Transverse colon (tissue), 4 donors: ENCODE results near the gene DIS3L2. TPM values are rescaled to one million over a fixed set of nuclear protein-coding genes. Genes with fewer than 3 reads are reported as not detected.

Experiments used
- DNase-seq: peaks from one replicate; pipeline ENCODE4 v3.0.0-alpha.2; 2019
- H3K27ac ChIP-seq, 4 donors: fragments of 200-600 bp; sonication (generic); 2 replicates each; pipeline ENCODE4 v1.5.1; 2016 to 2018; ENCODE audit warnings: inconsistent platforms in 4 of 4
- H3K27me3 ChIP-seq: fragments of 200-600 bp; sonication (generic); 2 replicates; pipeline ENCODE4 v1.5.1; 2017; ENCODE audit warnings: inconsistent platforms
- H3K36me3 ChIP-seq, 4 donors: fragments of 200-600 bp; sonication (generic); 2 replicates each; pipeline ENCODE4 v1.5.1; 2017 to 2019; ENCODE audit warnings: inconsistent platforms in 4 of 4
- H3K4me1 ChIP-seq, 4 donors: fragments of 200-600 bp; sonication (generic); 2 replicates each; pipeline ENCODE4 v1.5.1; 2017 to 2020; ENCODE audit warnings: inconsistent platforms in 4 of 4
- H3K4me3 ChIP-seq, 4 donors: fragments of 200-600 bp; sonication (generic); 1 replicate in 1 of 4; 2 replicates in 3 of 4; pipeline versions ENCODE4 v1.5.1 to v1.6.1; 2017 to 2019; ENCODE audit warnings: inconsistent platforms in 4 of 4
- H3K9me3 ChIP-seq, 2 donors: fragments of 200-600 bp; sonication (generic); 2 replicates each; pipeline ENCODE4 v1.5.1; 2017 to 2019; ENCODE audit warnings: inconsistent platforms in 2 of 2
- CTCF ChIP-seq, 5 experiments: fragments of 200-600 bp in 3 of 5; fragments of 450-650 bp in 2 of 5; sonication (generic) in 3 of 5; IDR thresholded peaks; 1 replicate in 2 of 5; 2 replicates in 3 of 5; pipeline ENCODE4 v1.5.1; 2016 to 2017; ENCODE audit warnings: antibody characterized with exemption in 5 of 5, inconsistent platforms in 3 of 5, mild to moderate bottlenecking in 2 of 5, moderate library complexity in 1 of 5
- EP300 ChIP-seq: sonication (generic); formaldehyde crosslinking; IDR thresholded peaks from one replicate; pipeline ENCODE4 v1.6.1; 2017; ENCODE audit warnings: antibody characterized with exemption, low read depth
- POLR2A ChIP-seq: fragments of 450-650 bp; IDR thresholded peaks from one replicate; pipeline ENCODE4 v1.6.1; 2016; ENCODE audit warnings: antibody characterized with exemption, mild to moderate bottlenecking, moderate library complexity
- POLR2AphosphoS5 ChIP-seq, 3 donors: sonication (generic); formaldehyde crosslinking; IDR thresholded peaks; one replicate each; pipeline ENCODE4 v1.6.1; 2016; ENCODE audit warnings: antibody characterized with exemption in 3 of 3
- WGBS, 2 donors: methylation state at CpG; one replicate each; pipeline ENCODE4 v1.1.5; 2018; ENCODE audit warnings: low coverage in 1 of 2; 5-methylcytosine and 5-hydroxymethylcytosine counted together
- in situ Hi-C, 4 donors: fragments of 200-750 bp; cut with MboI; loops; one replicate each; pipeline versions ENCODE4 v1.15.0 to v1.15.1; 2017; ENCODE audit warnings: low sequenced_read_pairs in 3 of 4, low pct_ligation_motif_present in 1 of 4, low pct_unique_long_range_greater_than_20kb in 1 of 4
- intact Hi-C: fragments of 100-400 bp; cut with DNase I; formaldehyde crosslinking; loops from one replicate; pipeline ENCODE4 v1.15.1; 2023; ENCODE audit warnings: low total_unique reads
- total RNA-seq, 4 donors: library from RNA; depleted of rRNA; stranded (reverse); fragments of >200 nt; gene quantifications; one replicate each; pipeline ENCODE4 v1.1.0, GENCODE V29; 2016

Gene DIS3L2
- total RNA-seq, 4 donors from 2014 or later = 24.7 to 99.9 (median 51.2) TPM

DNA sequence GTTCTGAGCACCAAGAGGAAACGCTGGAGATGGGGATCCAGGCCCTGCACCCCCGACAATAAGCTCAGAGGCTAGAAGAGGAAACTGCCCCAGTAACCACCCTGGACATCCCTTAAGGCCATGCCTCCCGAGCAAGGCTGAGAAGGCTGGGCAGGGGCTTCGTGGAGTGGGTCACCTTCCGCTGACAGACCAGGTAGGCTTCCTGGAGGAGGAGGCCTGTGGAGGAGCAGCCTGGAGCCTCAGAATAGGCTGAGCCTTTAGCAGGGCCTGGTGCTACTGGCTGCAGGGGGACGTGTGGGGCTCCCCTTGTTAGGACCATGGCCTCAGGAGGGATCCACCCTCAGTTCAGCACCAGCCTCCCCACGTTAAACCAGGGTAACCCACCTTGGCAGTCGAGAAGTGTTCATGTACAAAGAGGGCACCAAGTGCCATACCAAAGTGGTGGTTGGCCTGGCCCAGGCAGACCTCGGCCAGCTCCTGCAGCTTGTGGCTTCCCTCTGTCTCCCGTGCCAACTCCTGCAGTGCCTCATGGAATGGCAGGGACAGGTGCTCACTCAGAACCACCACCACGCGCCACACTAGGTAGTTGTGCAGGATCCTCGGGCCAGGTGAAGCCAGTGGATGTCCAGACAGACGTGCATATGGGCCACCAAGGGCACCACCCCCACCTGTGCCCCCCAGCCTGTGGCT, 388.6 kb downstream of the DIS3L2 start:
- H3K27ac ChIP-seq = no peak overlapping the region
- intact Hi-C loops = no loop called here
- in situ Hi-C loops = loop anchor here in 1 of 4 donors (10.0 kb wide), 1 partner anchor 85 kb away; no protein-coding TSS in a partner anchor
- TF ChIP-seq POLR2AphosphoS5 (IDR thresholded peaks at IDR 0.05) = no peak
- TF ChIP-seq POLR2A = no peak
- no peak for TF ChIP-seq CTCF (IDR thresholded peaks at IDR 0.05)
- TF ChIP-seq EP300 = no peak
- DNase-seq = no peak
- H3K4me3 ChIP-seq = no peak overlapping the region
- WGBS, 2 donors = 62% methylated on average over 9 of the region's 14 CpGs; no CpG with 5 or more reads in 1 of the 2 donors
- peaks cover 53% of the 10 kb centered on the region for H3K27me3 ChIP-seq
- peaks cover 0 to 26% (median 18%) of the 10 kb centered on the region in 4 donors for H3K4me1 ChIP-seq
- H3K36me3 ChIP-seq = no peaks in the 10 kb centered on the region
- no peaks in the 10 kb centered on the region for H3K9me3 ChIP-seq

DNA sequence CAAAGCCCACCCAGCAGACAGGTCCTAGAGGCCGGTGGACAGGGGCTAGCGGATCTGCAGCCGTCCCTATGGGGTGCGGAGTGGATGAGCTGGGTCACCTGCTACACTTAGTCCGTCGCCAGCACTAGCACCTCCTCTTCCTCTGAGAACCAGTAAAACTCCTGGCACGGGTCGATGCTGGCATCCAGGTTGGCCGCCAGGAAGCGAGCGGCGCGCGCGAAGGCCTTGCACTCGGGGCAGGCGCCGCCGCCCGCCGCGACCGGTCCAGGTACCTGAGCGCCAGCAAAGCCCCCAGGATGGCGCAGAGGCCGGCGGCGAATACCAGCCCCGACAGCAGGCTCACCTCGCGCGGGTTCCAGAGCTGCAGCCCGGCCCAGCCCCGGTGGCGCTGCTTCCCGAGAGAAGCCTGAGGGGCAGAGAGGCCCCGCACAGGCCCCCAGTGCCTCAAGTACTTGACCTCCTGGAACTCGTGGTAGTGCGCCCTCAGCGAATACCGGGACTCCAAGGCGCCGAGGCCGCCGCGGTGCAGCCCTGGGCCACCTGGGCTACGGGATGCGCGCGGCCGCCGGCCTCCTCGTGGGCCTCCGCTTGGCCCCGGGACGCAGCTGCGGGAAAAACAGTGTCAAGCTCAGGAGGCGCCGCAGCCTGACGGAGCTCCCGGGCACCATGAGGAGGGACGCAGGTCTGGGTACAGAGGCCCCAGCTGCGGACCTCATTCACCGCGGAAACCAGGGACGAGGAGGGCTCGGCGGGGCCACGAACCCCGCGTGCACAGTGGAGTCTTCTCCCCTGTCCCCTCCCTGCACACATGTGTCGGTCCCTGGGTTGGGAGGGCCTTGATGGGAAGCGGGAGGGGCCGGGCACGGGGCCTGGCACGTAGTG, 389.5 kb downstream of the DIS3L2 start:
- peaks cover 53% of the 10 kb centered on the region for H3K27me3 ChIP-seq
- no peaks in the 10 kb centered on the region for H3K9me3 ChIP-seq
- peaks cover 0 to 26% (median 18%) of the 10 kb centered on the region in 4 donors for H3K4me1 ChIP-seq
- no peak overlapping the region for H3K27ac ChIP-seq
- DNase-seq = no peak
- H3K4me3 ChIP-seq = no peak overlapping the region
- TF ChIP-seq POLR2AphosphoS5 (IDR thresholded peaks at IDR 0.05) (no peak), CTCF (IDR thresholded peaks at IDR 0.05) (no peak), POLR2A (no peak), EP300 (no peak)
- WGBS, 2 donors = 37% methylated on average over 61 of the region's 76 CpGs; no CpG with 5 or more reads in 1 of the 2 donors
- in situ Hi-C loops (no loop called here), intact Hi-C loops (no loop called here)
- no peaks in the 10 kb centered on the region for H3K36me3 ChIP-seq

GRCh38 chr2:232351686-232352510, 390.4 kb downstream of the DIS3L2 start:
- DNase-seq = no peak
- in situ Hi-C loops = no loop called here

More at GRCh38 chr2:232351686-232352510, 390.4 kb downstream of the DIS3L2 start:
- 44% methylated on average over 62 of the region's 73 CpGs; no CpG with 5 or more reads in 1 of the 2 donors for WGBS, 2 donors
- no peaks in the 10 kb centered on the region for H3K9me3 ChIP-seq
- H3K27ac ChIP-seq = no peak overlapping the region
- H3K27me3 ChIP-seq = peaks cover 53% of the 10 kb centered on the region
- TF ChIP-seq POLR2AphosphoS5 (IDR thresholded peaks at IDR 0.05) = no peak
- no peak for TF ChIP-seq EP300
- no peak for TF ChIP-seq POLR2A
- TF ChIP-seq CTCF (IDR thresholded peaks at IDR 0.05) = no peak
- intact Hi-C loops = no loop called here
- no peak overlapping the region for H3K4me3 ChIP-seq
- H3K4me1 ChIP-seq = peaks cover 0 to 26% (median 18%) of the 10 kb centered on the region in 4 donors
- H3K36me3 ChIP-seq = no peaks in the 10 kb centered on the region
